B cell (primary cell): Measurements from ENCODE around the gene ANGPT4.

Experiments used
- EZH2 ChIP-seq: IDR thresholded peaks from 2 replicates; pipeline ENCODE4 v1.6.1; 2012; ENCODE audit warnings: borderline replicate concordance, low read depth, mild to moderate bottlenecking, moderate library complexity, low read length; ENCODE audit not compliant: insufficient read depth, poor library complexity, severe bottlenecking
- TF ChIP-seq, protein P1 (sequence below): fragments of 200-600 bp; IDR thresholded peaks from one replicate; pipeline ENCODE4 v1.8.0; 2022; ENCODE audit warnings: antibody characterized with exemption, mild to moderate bottlenecking

DNA sequence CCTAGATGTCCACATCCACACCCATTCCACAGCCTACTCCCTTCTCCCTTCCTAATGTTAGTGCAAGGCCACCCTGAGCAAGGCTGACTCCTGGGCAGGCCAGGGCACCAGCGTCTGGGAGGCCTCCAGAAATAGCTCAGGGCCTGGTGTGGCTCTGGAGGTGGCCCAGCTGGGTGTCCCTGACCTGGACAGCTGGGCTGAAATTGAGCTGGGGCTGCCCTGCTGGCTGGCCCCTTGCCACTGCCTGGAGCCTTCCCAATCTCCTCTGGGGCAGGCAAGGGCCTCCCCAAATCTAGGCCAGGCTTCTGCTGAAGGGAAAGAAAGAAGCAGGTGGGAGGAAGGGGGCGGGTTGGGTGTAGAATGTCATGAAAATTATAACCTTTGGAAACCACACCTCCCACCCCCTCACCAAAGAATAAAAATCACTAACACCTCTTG is 80.5 kb downstream of the ANGPT4 start:
- TF ChIP-seq, protein P1, sequence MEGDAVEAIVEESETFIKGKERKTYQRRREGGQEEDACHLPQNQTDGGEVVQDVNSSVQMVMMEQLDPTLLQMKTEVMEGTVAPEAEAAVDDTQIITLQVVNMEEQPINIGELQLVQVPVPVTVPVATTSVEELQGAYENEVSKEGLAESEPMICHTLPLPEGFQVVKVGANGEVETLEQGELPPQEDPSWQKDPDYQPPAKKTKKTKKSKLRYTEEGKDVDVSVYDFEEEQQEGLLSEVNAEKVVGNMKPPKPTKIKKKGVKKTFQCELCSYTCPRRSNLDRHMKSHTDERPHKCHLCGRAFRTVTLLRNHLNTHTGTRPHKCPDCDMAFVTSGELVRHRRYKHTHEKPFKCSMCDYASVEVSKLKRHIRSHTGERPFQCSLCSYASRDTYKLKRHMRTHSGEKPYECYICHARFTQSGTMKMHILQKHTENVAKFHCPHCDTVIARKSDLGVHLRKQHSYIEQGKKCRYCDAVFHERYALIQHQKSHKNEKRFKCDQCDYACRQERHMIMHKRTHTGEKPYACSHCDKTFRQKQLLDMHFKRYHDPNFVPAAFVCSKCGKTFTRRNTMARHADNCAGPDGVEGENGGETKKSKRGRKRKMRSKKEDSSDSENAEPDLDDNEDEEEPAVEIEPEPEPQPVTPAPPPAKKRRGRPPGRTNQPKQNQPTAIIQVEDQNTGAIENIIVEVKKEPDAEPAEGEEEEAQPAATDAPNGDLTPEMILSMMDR, result no peak
- no peak for TF ChIP-seq EZH2
